Measurements from ENCODE around the gene HOXB13.

Gene HOXB13

DNA sequence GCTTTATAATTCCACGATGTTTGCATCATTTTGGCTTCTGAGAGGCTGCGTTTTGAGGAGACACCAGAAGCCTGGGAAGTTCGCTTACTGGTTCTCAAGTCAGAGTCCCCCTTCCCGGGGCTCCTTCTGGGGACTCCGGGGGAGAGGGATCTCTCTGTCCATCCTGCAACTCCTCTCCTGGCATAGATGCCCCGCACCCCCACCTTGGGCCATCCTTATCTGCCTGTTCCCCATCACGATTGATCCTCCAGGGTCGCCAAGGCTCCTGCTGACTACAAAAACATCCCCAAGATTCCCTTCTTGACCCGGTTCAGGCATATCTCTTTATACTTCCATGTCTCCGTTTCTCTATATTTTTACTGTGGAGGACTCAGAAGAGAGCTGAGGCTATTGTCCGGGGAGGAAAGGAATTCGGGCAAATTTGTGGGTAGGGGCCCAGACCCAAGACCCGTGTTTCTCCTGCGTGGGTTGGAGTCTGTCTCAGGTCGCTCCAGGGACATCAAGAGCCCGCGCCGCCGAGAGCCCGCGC is 18.4 kb upstream of the HOXB13 start:
- no peak overlapping the region for H2BK5ac ChIP-seq (ENCODE audit: low read depth, low read length, poor library complexity)
- no peaks in the 10 kb centered on the region for H3K79me1 ChIP-seq (ENCODE audit: low read length)
- H4K12ac ChIP-seq (ENCODE audit: low read depth, low read length) = no peak overlapping the region
- no peaks in the 10 kb centered on the region for H3K79me2 ChIP-seq (ENCODE audit: control insufficient read depth, insufficient read depth, low read length, poor library complexity)
- H3K9me3 ChIP-seq (ENCODE audit: insufficient read depth, low read depth, low read length) = peaks cover 6% of the 10 kb centered on the region
- no peak for DNase-seq
- no peak overlapping the region for H4K91ac ChIP-seq (ENCODE audit: low read depth, low read length)
- H3K4me1 ChIP-seq (ENCODE audit: control insufficient read depth in 1 of 2, insufficient read depth in 2 of 2, low read length in 2 of 2) = no peaks in the 10 kb centered on the region
- H3K36me3 ChIP-seq (ENCODE audit: control insufficient read depth in 1 of 2, insufficient read depth in 2 of 2, low read length in 2 of 2) = no peaks in the 10 kb centered on the region
- H3K9ac ChIP-seq (ENCODE audit: low read length) = no peak overlapping the region
- no peak overlapping the region for H3K23ac ChIP-seq (ENCODE audit: low read length)
- no peak overlapping the region for H3K4me3 ChIP-seq (ENCODE audit: low read depth, low read length)
- no peak overlapping the region for H2BK120ac ChIP-seq (ENCODE audit: insufficient read depth, low read length, poor library complexity)
- no CpG with 5 or more reads among the region's 21 CpGs for WGBS (ENCODE audit: extremely low coverage, insufficient coverage, insufficient read length)
- no peak overlapping the region for H4K8ac ChIP-seq (ENCODE audit: low read depth, low read length)
- H3K4me2 ChIP-seq (ENCODE audit: low read length) = no peak overlapping the region
- H3K27me3 ChIP-seq (ENCODE audit: insufficient read depth, low read length) = peaks cover 69% of the 10 kb centered on the region
- no peak overlapping the region for H3K4ac ChIP-seq (ENCODE audit: low read depth, low read length)
- H3K14ac ChIP-seq (ENCODE audit: low read length) = no peak overlapping the region
- no peak overlapping the region for H2BK12ac ChIP-seq (ENCODE audit: low read length)
- H3K18ac ChIP-seq (ENCODE audit: low read length) = no peak overlapping the region
- peak overlapping the region; percentile 47 for H2AFZ ChIP-seq (ENCODE audit: insufficient read depth, low read length, poor library complexity)
- H2AK5ac ChIP-seq (ENCODE audit: low read length) = no peak overlapping the region
- no peak overlapping the region for H3K27ac ChIP-seq (ENCODE audit: low read depth, low read length)

DNA sequence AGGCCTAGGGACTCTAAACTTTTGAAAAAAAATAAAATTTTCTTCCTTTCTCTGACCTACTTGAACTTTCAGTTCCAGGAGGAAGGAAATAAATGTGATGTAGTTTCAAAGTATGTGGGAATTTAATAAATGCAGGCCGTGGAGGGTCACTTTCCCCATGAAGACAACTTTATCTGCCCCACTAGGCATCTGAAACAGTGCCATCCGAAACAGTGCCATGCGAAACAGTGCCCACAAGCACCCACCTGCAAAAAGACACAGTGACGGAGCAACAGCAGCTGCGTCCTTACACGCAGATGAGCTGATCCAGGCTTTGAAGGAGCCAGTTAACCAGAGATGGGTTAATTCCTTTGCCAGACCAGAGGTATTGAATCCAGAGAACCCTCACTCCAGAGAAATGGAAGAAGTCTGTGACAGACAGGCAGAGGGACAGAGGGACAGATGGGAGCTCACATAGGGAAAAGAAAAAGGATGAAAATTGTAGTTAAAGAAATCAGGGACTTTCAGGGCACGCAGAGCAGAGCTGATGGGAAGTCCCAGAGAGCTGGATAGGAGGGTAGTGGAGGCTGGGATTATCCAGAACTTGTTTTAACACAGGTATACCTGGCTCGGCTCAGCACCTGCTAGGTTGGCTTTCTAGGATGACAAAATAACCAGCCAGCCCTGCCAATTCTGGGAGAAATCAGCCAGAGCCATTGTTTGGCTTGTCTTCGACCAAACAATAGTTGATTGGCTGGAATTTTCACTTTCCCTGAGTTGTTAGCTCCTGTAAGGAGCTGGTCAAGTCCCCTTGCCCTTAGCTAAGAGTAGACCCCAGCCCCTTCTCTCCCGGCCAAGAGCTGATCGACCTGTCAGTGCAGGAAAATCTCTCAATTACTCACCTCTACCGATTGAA is 17.1 kb upstream of the HOXB13 start:
- H3K79me2 ChIP-seq (ENCODE audit: control insufficient read depth, insufficient read depth, low read length, poor library complexity) = no peaks in the 10 kb centered on the region
- no peak overlapping the region for H2AK5ac ChIP-seq (ENCODE audit: low read length)
- no peak overlapping the region for H4K91ac ChIP-seq (ENCODE audit: low read depth, low read length)
- H3K4me3 ChIP-seq (ENCODE audit: low read depth, low read length) = no peak overlapping the region
- H3K27ac ChIP-seq (ENCODE audit: low read depth, low read length) = no peak overlapping the region
- H3K79me1 ChIP-seq (ENCODE audit: low read length) = no peaks in the 10 kb centered on the region
- no peak overlapping the region for H2AFZ ChIP-seq (ENCODE audit: insufficient read depth, low read length, poor library complexity)
- no peak overlapping the region for H3K4me2 ChIP-seq (ENCODE audit: low read length)
- no peak overlapping the region for H2BK120ac ChIP-seq (ENCODE audit: insufficient read depth, low read length, poor library complexity)
- peaks cover 4% of the 10 kb centered on the region for H3K9me3 ChIP-seq (ENCODE audit: insufficient read depth, low read depth, low read length)
- DNase-seq = no peak
- no peak overlapping the region for H3K4ac ChIP-seq (ENCODE audit: low read depth, low read length)
- no CpG with 5 or more reads among the region's 12 CpGs for WGBS (ENCODE audit: extremely low coverage, insufficient coverage, insufficient read length)
- no peak overlapping the region for H2BK5ac ChIP-seq (ENCODE audit: low read depth, low read length, poor library complexity)
- no peaks in the 10 kb centered on the region for H3K4me1 ChIP-seq (ENCODE audit: control insufficient read depth in 1 of 2, insufficient read depth in 2 of 2, low read length in 2 of 2)
- no peak overlapping the region for H2BK12ac ChIP-seq (ENCODE audit: low read length)
- H3K36me3 ChIP-seq (ENCODE audit: control insufficient read depth in 1 of 2, insufficient read depth in 2 of 2, low read length in 2 of 2) = no peaks in the 10 kb centered on the region
- no peak overlapping the region for H3K23ac ChIP-seq (ENCODE audit: low read length)
- H3K14ac ChIP-seq (ENCODE audit: low read length) = no peak overlapping the region
- no peak overlapping the region for H4K12ac ChIP-seq (ENCODE audit: low read depth, low read length)
- H3K9ac ChIP-seq (ENCODE audit: low read length) = no peak overlapping the region
- H4K8ac ChIP-seq (ENCODE audit: low read depth, low read length) = no peak overlapping the region
- no peak overlapping the region for H3K18ac ChIP-seq (ENCODE audit: low read length)
- peaks cover 60% of the 10 kb centered on the region for H3K27me3 ChIP-seq (ENCODE audit: insufficient read depth, low read length)

DNA sequence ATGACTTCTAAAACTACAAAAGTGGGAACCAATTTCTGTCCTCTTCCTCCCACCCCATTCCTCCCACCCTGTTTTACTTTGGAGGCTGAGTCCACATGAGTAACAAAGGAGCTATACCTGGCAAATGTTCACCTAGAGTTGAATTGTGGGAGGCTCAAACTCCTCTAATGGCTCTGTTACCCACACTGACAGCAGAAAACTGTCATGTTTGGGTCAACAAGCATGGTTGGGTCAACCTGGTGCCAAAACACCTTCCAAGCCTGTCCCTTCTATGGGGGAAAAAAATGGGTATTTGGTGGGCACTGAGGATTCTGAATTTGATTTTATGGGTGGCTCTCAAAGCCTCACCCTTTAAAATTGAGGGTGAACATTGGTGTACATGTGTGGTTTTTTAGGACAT is 12.0 kb upstream of the HOXB13 start:
- Histone ChIP-seq H3K23ac (ENCODE audit: low read length) (no peak overlapping the region), H2BK5ac (ENCODE audit: low read depth, low read length, poor library complexity) (no peak overlapping the region), H3K18ac (ENCODE audit: low read length) (no peak overlapping the region), H4K8ac (ENCODE audit: low read depth, low read length) (no peak overlapping the region), H2BK120ac (ENCODE audit: insufficient read depth, low read length, poor library complexity) (no peak overlapping the region), H3K4ac (ENCODE audit: low read depth, low read length) (no peak overlapping the region), H3K4me2 (ENCODE audit: low read length) (no peak overlapping the region), H4K91ac (ENCODE audit: low read depth, low read length) (no peak overlapping the region), H3K14ac (ENCODE audit: low read length) (no peak overlapping the region), H2AK5ac (ENCODE audit: low read length) (no peak overlapping the region), H4K12ac (ENCODE audit: low read depth, low read length) (no peak overlapping the region), H2AFZ (ENCODE audit: insufficient read depth, low read length, poor library complexity) (no peak overlapping the region), H2BK12ac (ENCODE audit: low read length) (no peak overlapping the region), H3K79me1 (ENCODE audit: low read length) (no peaks in the 10 kb centered on the region), H3K9me3 (ENCODE audit: insufficient read depth, low read depth, low read length) (peaks cover 8% of the 10 kb centered on the region), H3K27me3 (ENCODE audit: insufficient read depth, low read length) (peaks cover 66% of the 10 kb centered on the region), H3K4me3 (ENCODE audit: low read depth, low read length) (no peak overlapping the region), H3K36me3 (ENCODE audit: control insufficient read depth in 1 of 2, insufficient read depth in 2 of 2, low read length in 2 of 2) (no peaks in the 10 kb centered on the region), H3K79me2 (ENCODE audit: control insufficient read depth, insufficient read depth, low read length, poor library complexity) (no peaks in the 10 kb centered on the region), H3K4me1 (ENCODE audit: control insufficient read depth in 1 of 2, insufficient read depth in 2 of 2, low read length in 2 of 2) (no peaks in the 10 kb centered on the region), H3K9ac (ENCODE audit: low read length) (no peak overlapping the region), H3K27ac (ENCODE audit: low read depth, low read length) (no peak overlapping the region)
- DNase-seq = no peak

DNA sequence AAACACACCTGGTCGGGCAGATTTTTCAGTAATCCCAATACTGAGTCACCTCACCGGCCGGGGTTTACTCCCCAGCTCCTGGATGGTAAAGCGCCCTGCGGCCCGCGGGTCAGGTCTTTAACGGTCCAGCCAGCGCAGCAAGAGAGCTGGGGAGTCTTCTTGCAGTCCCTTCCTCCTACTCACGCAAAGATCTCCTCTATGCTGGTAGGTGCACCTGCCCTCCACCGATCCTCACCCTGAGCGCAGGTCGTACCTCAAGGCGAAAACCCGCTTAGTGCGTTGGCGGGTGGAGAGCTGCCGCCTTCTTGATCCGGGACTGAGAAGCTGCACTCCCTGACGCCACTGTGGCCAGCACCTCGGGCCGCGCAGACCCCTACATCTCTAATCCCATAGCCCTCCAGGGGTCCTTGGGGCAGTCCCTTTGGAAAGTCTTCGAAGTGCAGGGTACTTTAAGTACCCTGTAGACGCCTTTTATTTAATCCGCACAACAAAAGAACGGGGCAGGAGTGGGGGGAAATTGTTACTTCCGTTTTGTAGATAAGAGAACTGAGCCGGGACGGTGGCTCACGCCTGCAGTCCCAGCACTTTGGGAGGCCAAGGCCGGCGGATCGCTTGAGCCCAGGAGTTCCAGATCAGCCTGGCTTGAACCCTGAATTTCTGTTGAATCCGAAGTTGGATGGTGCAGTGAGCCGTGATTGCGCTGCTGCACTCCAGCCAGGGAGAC is 10.4 kb upstream of the HOXB13 start:
- Histone ChIP-seq H3K9ac (ENCODE audit: low read length) (peak overlapping the region; percentile 18), H3K4me1 (ENCODE audit: control insufficient read depth in 1 of 2, insufficient read depth in 2 of 2, low read length in 2 of 2) (no peaks in the 10 kb centered on the region), H3K4ac (ENCODE audit: low read depth, low read length) (no peak overlapping the region), H3K27me3 (ENCODE audit: insufficient read depth, low read length) (peaks cover 78% of the 10 kb centered on the region), H3K4me3 (ENCODE audit: low read depth, low read length) (no peak overlapping the region), H3K79me1 (ENCODE audit: low read length) (no peaks in the 10 kb centered on the region), H2AFZ (ENCODE audit: insufficient read depth, low read length, poor library complexity) (no peak overlapping the region), H2BK120ac (ENCODE audit: insufficient read depth, low read length, poor library complexity) (no peak overlapping the region), H2BK5ac (ENCODE audit: low read depth, low read length, poor library complexity) (no peak overlapping the region), H4K8ac (ENCODE audit: low read depth, low read length) (no peak overlapping the region), H3K27ac (ENCODE audit: low read depth, low read length) (no peak overlapping the region), H3K79me2 (ENCODE audit: control insufficient read depth, insufficient read depth, low read length, poor library complexity) (no peaks in the 10 kb centered on the region), H2BK12ac (ENCODE audit: low read length) (no peak overlapping the region), H3K4me2 (ENCODE audit: low read length) (no peak overlapping the region), H3K36me3 (ENCODE audit: control insufficient read depth in 1 of 2, insufficient read depth in 2 of 2, low read length in 2 of 2) (no peaks in the 10 kb centered on the region), H2AK5ac (ENCODE audit: low read length) (no peak overlapping the region), H3K9me3 (ENCODE audit: insufficient read depth, low read depth, low read length) (peaks cover 9% of the 10 kb centered on the region), H4K91ac (ENCODE audit: low read depth, low read length) (no peak overlapping the region), H4K12ac (ENCODE audit: low read depth, low read length) (no peak overlapping the region), H3K14ac (ENCODE audit: low read length) (no peak overlapping the region), H3K18ac (ENCODE audit: low read length) (no peak overlapping the region), H3K23ac (ENCODE audit: low read length) (no peak overlapping the region)
- DNase-seq = peak; percentile 90 to 91
- no CpG with 5 or more reads among the region's 37 CpGs for WGBS (ENCODE audit: extremely low coverage, insufficient coverage, insufficient read length)
